ENCODE results near the gene XPO4.

DNA sequence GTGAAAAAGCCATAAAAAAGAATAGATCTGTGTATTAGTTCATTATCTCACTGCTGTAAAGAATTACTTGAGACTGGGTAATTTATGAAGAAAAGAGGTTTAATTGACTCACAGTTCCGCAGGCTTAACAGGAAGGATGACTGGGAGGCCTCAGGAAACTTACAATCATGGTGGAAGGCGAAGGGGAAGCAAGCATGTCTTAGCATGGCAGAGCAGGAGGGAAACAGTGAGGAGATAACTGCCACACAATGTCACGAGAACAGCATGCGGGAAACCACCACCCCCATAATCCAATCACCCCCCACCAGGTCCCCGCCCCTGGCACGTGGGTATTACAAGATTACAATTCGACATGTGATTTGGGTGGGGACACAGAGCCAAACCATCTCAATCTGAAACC is 89.7 kb downstream of the XPO4 start:
- TF ChIP-seq CTCF (IDR thresholded peaks at IDR 0.05; ENCODE audit: insufficient read depth, low read length) (no peak), POLR2AphosphoS5 (IDR thresholded peaks at IDR 0.05; ENCODE audit: low read depth) (no peak), GABPA (IDR thresholded peaks at IDR 0.05; ENCODE audit: low read depth) (no peak)
